ACC112 (cell line): ENCODE results near the gene RHPN2.

Experiments used
- H2AFZ ChIP-seq: fragments of 200-600 bp; sonication (generic); one replicate; pipeline ENCODE4 v1.6.0; 2017; ENCODE audit warnings: antibody characterized with exemption, low read length; ENCODE audit not compliant: unreplicated experiment
- H3K27ac ChIP-seq: fragments of 200-600 bp; sonication (generic); 2 replicates; pipeline ENCODE4 v1.5.1; 2014; ENCODE audit warnings: low read depth, mild to moderate bottlenecking, antibody characterized with exemption, low read length, moderate library complexity
- H3K27me3 ChIP-seq: fragments of 200-600 bp; sonication (generic); 2 replicates; pipeline ENCODE4 v1.6.1; 2014; ENCODE audit warnings: mild to moderate bottlenecking, antibody characterized with exemption, low read length, moderate library complexity, mixed read lengths; ENCODE audit not compliant: insufficient read depth
- H3K36me3 ChIP-seq: fragments of 200-600 bp; sonication (generic); 2 replicates; pipeline ENCODE4 v1.6.1; 2016; ENCODE audit warnings: mild to moderate bottlenecking, antibody characterized with exemption, low read length, moderate library complexity, mixed read lengths; ENCODE audit not compliant: insufficient read depth
- H3K4me1 ChIP-seq: fragments of 200-600 bp; sonication (generic); one replicate; pipeline ENCODE4 v1.6.1; 2016; ENCODE audit warnings: low read length, mixed read lengths; ENCODE audit not compliant: insufficient read depth, unreplicated experiment, control insufficient read depth
- H3K4me3 ChIP-seq: fragments of 200-600 bp; sonication (generic); 2 replicates; pipeline ENCODE4 v1.5.1; 2014; ENCODE audit warnings: mild to moderate bottlenecking, low read depth, low read length
- H3K79me2 ChIP-seq: fragments of 200-600 bp; sonication (generic); one replicate; pipeline ENCODE4 v1.6.0; 2016; ENCODE audit warnings: low read length; ENCODE audit not compliant: control insufficient read depth, unreplicated experiment, insufficient read depth

The RHPN2 gene

GRCh38 chr19:33064458-33064791 lies 263 bp downstream of the RHPN2 start:
- Histone ChIP-seq H3K27me3 (peaks cover 5% of the 10 kb centered on the region; the same call in 1 of the 2 replicates), H3K27ac (no peak overlapping the region), H3K4me3 (peak overlapping the region; percentile 75), H2AFZ (no peak overlapping the region), H3K79me2 (no peaks in the 10 kb centered on the region), H3K4me1 (no peaks in the 10 kb centered on the region), H3K36me3 (no peaks in the 10 kb centered on the region)

GRCh38 chr19:33063753-33064457 lies 783 bp downstream of the RHPN2 start:
- Histone ChIP-seq H3K4me1 (no peaks in the 10 kb centered on the region), H3K27ac (no peak overlapping the region), H3K79me2 (no peaks in the 10 kb centered on the region), H2AFZ (peak overlapping the region; percentile 38), H3K36me3 (no peaks in the 10 kb centered on the region), H3K27me3 (peaks cover 5% of the 10 kb centered on the region; the same call in 1 of the 2 replicates), H3K4me3 (peak overlapping the region; percentile 75)

GRCh38 chr19:33063356-33063752 lies 1.3 kb downstream of the RHPN2 start:
- H3K79me2 ChIP-seq, result no peaks in the 10 kb centered on the region
- H3K4me3 ChIP-seq, result no peak overlapping the region
- H3K27me3 ChIP-seq, result peaks cover 5% of the 10 kb centered on the region; the same call in 1 of the 2 replicates
- H2AFZ ChIP-seq, result no peak overlapping the region
- H3K36me3 ChIP-seq, result no peaks in the 10 kb centered on the region
- no peak overlapping the region for H3K27ac ChIP-seq
- no peaks in the 10 kb centered on the region for H3K4me1 ChIP-seq

GRCh38 chr19:33062902-33063301 lies 1.8 kb downstream of the RHPN2 start:
- Histone ChIP-seq H3K36me3 (no peaks in the 10 kb centered on the region), H3K4me3 (no peak overlapping the region), H3K79me2 (no peaks in the 10 kb centered on the region), H2AFZ (no peak overlapping the region), H3K4me1 (no peaks in the 10 kb centered on the region), H3K27me3 (peaks cover 5% of the 10 kb centered on the region; the same call in 1 of the 2 replicates), H3K27ac (no peak overlapping the region)

- H3K4me3 ChIP-seq, result no peak overlapping the region
- no peaks in the 10 kb centered on the region for H3K4me1 ChIP-seq
- H3K27ac ChIP-seq, result no peak overlapping the region
- H3K79me2 ChIP-seq, result no peaks in the 10 kb centered on the region
- no peak overlapping the region for H2AFZ ChIP-seq
- peaks cover 5% of the 10 kb centered on the region; the same call in 1 of the 2 replicates for H3K27me3 ChIP-seq
- no peaks in the 10 kb centered on the region for H3K36me3 ChIP-seq
Measured at GRCh38 chr19:33060586-33060985, 4.1 kb downstream of the RHPN2 start.

- H3K4me1 ChIP-seq, result peaks cover 4% of the 10 kb centered on the region
- no peak overlapping the region for H3K27ac ChIP-seq
Measured at GRCh38 chr19:33055718-33056117, 9.0 kb downstream of the RHPN2 start.

GRCh38 chr19:33054623-33055022 lies 10.1 kb downstream of the RHPN2 start:
- Histone ChIP-seq H3K27ac (no peak overlapping the region), H3K27me3 (no peaks in the 10 kb centered on the region), H3K4me3 (no peak overlapping the region), H3K4me1 (peaks cover 4% of the 10 kb centered on the region), H2AFZ (no peak overlapping the region), H3K36me3 (no peaks in the 10 kb centered on the region), H3K79me2 (no peaks in the 10 kb centered on the region)

More at GRCh38 chr19:33055718-33056117, 9.0 kb downstream of the RHPN2 start:
- H3K27me3 ChIP-seq, result no peaks in the 10 kb centered on the region
- H3K79me2 ChIP-seq, result no peaks in the 10 kb centered on the region
- H2AFZ ChIP-seq, result no peak overlapping the region
- no peak overlapping the region for H3K4me3 ChIP-seq
- no peaks in the 10 kb centered on the region for H3K36me3 ChIP-seq

GRCh38 chr19:33052352-33052972 lies 12.2 kb downstream of the RHPN2 start:
- Histone ChIP-seq H3K4me3 (no peak overlapping the region), H3K27ac (no peak overlapping the region), H3K27me3 (no peaks in the 10 kb centered on the region), H3K4me1 (peaks cover 4% of the 10 kb centered on the region), H3K79me2 (no peaks in the 10 kb centered on the region), H2AFZ (no peak overlapping the region), H3K36me3 (no peaks in the 10 kb centered on the region)

- Histone ChIP-seq H3K27ac (no peak overlapping the region), H3K4me1 (peaks cover 4% of the 10 kb centered on the region), H3K79me2 (no peaks in the 10 kb centered on the region)
Measured at GRCh38 chr19:33050110-33050509, 14.6 kb downstream of the RHPN2 start.

GRCh38 chr19:33048806-33049676 lies 15.6 kb downstream of the RHPN2 start:
- no peak overlapping the region for H2AFZ ChIP-seq
- H3K27me3 ChIP-seq, result no peaks in the 10 kb centered on the region
- no peaks in the 10 kb centered on the region for H3K36me3 ChIP-seq
- no peak overlapping the region for H3K4me3 ChIP-seq
- peaks cover 4% of the 10 kb centered on the region for H3K4me1 ChIP-seq
- no peak overlapping the region for H3K27ac ChIP-seq
- H3K79me2 ChIP-seq, result no peaks in the 10 kb centered on the region

More at GRCh38 chr19:33050110-33050509, 14.6 kb downstream of the RHPN2 start:
- Histone ChIP-seq H2AFZ (no peak overlapping the region), H3K4me3 (no peak overlapping the region), H3K27me3 (no peaks in the 10 kb centered on the region), H3K36me3 (no peaks in the 10 kb centered on the region)
